Measurements from ENCODE around the gene SLC23A3.

SLC23A3 gene

GRCh38 chr2:219140722-219141121 is 29.1 kb downstream of the SLC23A3 start:
- Histone ChIP-seq H3K9ac (ENCODE audit: low read length) (no peak overlapping the region), H3K4me1 (ENCODE audit: control insufficient read depth, insufficient read depth, low read length) (no peaks in the 10 kb centered on the region), H3K4me3 (ENCODE audit: low read length) (no peak overlapping the region), H3K27me3 (ENCODE audit: control insufficient read depth, insufficient read depth, low read length) (no peaks in the 10 kb centered on the region), H3K36me3 (ENCODE audit: control insufficient read depth, insufficient read depth, low read length) (peaks cover 9% of the 10 kb centered on the region), H3K27ac (ENCODE audit: low read depth, low read length) (no peak overlapping the region)

GRCh38 chr2:219133976-219134375 is 35.9 kb downstream of the SLC23A3 start:
- no peak overlapping the region for H3K27ac ChIP-seq (ENCODE audit: low read depth, low read length)

GRCh38 chr2:219131744-219132143 is 38.1 kb downstream of the SLC23A3 start:
- Histone ChIP-seq H3K27ac (ENCODE audit: low read depth, low read length) (no peak overlapping the region), H3K27me3 (ENCODE audit: control insufficient read depth, insufficient read depth, low read length) (no peaks in the 10 kb centered on the region), H3K4me1 (ENCODE audit: control insufficient read depth, insufficient read depth, low read length) (no peaks in the 10 kb centered on the region), H3K4me3 (ENCODE audit: low read length) (no peak overlapping the region), H3K9ac (ENCODE audit: low read length) (no peak overlapping the region), H3K36me3 (ENCODE audit: control insufficient read depth, insufficient read depth, low read length) (peaks cover 2% of the 10 kb centered on the region)

More at GRCh38 chr2:219133976-219134375, 35.9 kb downstream of the SLC23A3 start:
- Histone ChIP-seq H3K36me3 (ENCODE audit: control insufficient read depth, insufficient read depth, low read length) (peaks cover 2% of the 10 kb centered on the region), H3K9ac (ENCODE audit: low read length) (no peak overlapping the region), H3K27me3 (ENCODE audit: control insufficient read depth, insufficient read depth, low read length) (no peaks in the 10 kb centered on the region), H3K4me1 (ENCODE audit: control insufficient read depth, insufficient read depth, low read length) (no peaks in the 10 kb centered on the region), H3K4me3 (ENCODE audit: low read length) (no peak overlapping the region)

- Histone ChIP-seq H3K36me3 (ENCODE audit: control insufficient read depth, insufficient read depth, low read length) (peaks cover 2% of the 10 kb centered on the region), H3K27ac (ENCODE audit: low read depth, low read length) (no peak overlapping the region), H3K4me3 (ENCODE audit: low read length) (no peak overlapping the region), H3K4me1 (ENCODE audit: control insufficient read depth, insufficient read depth, low read length) (no peaks in the 10 kb centered on the region), H3K9ac (ENCODE audit: low read length) (no peak overlapping the region), H3K27me3 (ENCODE audit: control insufficient read depth, insufficient read depth, low read length) (no peaks in the 10 kb centered on the region)
These were observed 38.5 kb downstream of the SLC23A3 start for GRCh38 chr2:219131327-219131726.

GRCh38 chr2:219129589-219129988 is 40.2 kb downstream of the SLC23A3 start:
- no peaks in the 10 kb centered on the region for H3K27me3 ChIP-seq (ENCODE audit: control insufficient read depth, insufficient read depth, low read length)
- H3K9ac ChIP-seq (ENCODE audit: low read length): no peak overlapping the region
- H3K36me3 ChIP-seq (ENCODE audit: control insufficient read depth, insufficient read depth, low read length): peaks cover 2% of the 10 kb centered on the region
- H3K4me3 ChIP-seq (ENCODE audit: low read length): no peak overlapping the region
- H3K4me1 ChIP-seq (ENCODE audit: control insufficient read depth, insufficient read depth, low read length): no peaks in the 10 kb centered on the region
- no peak overlapping the region for H3K27ac ChIP-seq (ENCODE audit: low read depth, low read length)

GRCh38 chr2:219128396-219128795 is 41.4 kb downstream of the SLC23A3 start:
- H3K9ac ChIP-seq (ENCODE audit: low read length): no peak overlapping the region
- no peaks in the 10 kb centered on the region for H3K27me3 ChIP-seq (ENCODE audit: control insufficient read depth, insufficient read depth, low read length)
- H3K4me1 ChIP-seq (ENCODE audit: control insufficient read depth, insufficient read depth, low read length): no peaks in the 10 kb centered on the region
- H3K27ac ChIP-seq (ENCODE audit: low read depth, low read length): no peak overlapping the region
- no peak overlapping the region for H3K4me3 ChIP-seq (ENCODE audit: low read length)
- H3K36me3 ChIP-seq (ENCODE audit: control insufficient read depth, insufficient read depth, low read length): peaks cover 2% of the 10 kb centered on the region

- H3K27ac ChIP-seq (ENCODE audit: low read depth, low read length): no peak overlapping the region
- H3K27me3 ChIP-seq (ENCODE audit: control insufficient read depth, insufficient read depth, low read length): no peaks in the 10 kb centered on the region
- H3K4me3 ChIP-seq (ENCODE audit: low read length): no peak overlapping the region
- peaks cover 2% of the 10 kb centered on the region for H3K36me3 ChIP-seq (ENCODE audit: control insufficient read depth, insufficient read depth, low read length)
- no peak overlapping the region for H3K9ac ChIP-seq (ENCODE audit: low read length)
- no peaks in the 10 kb centered on the region for H3K4me1 ChIP-seq (ENCODE audit: control insufficient read depth, insufficient read depth, low read length)
These were observed 42.7 kb downstream of the SLC23A3 start for GRCh38 chr2:219127037-219127635.

- H3K36me3 ChIP-seq (ENCODE audit: control insufficient read depth, insufficient read depth, low read length): peaks cover 2% of the 10 kb centered on the region
These were observed 43.3 kb downstream of the SLC23A3 start for GRCh38 chr2:219126555-219126954.

GRCh38 chr2:219125886-219126270 is 44.0 kb downstream of the SLC23A3 start:
- H3K9ac ChIP-seq (ENCODE audit: low read length): no peak overlapping the region
- no peaks in the 10 kb centered on the region for H3K4me1 ChIP-seq (ENCODE audit: control insufficient read depth, insufficient read depth, low read length)
- H3K27me3 ChIP-seq (ENCODE audit: control insufficient read depth, insufficient read depth, low read length): no peaks in the 10 kb centered on the region
- no peak overlapping the region for H3K4me3 ChIP-seq (ENCODE audit: low read length)
- H3K36me3 ChIP-seq (ENCODE audit: control insufficient read depth, insufficient read depth, low read length): peaks cover 2% of the 10 kb centered on the region
- no peak overlapping the region for H3K27ac ChIP-seq (ENCODE audit: low read depth, low read length)

More at GRCh38 chr2:219126555-219126954, 43.3 kb downstream of the SLC23A3 start:
- no peaks in the 10 kb centered on the region for H3K27me3 ChIP-seq (ENCODE audit: control insufficient read depth, insufficient read depth, low read length)
- no peak overlapping the region for H3K9ac ChIP-seq (ENCODE audit: low read length)
- H3K4me3 ChIP-seq (ENCODE audit: low read length): no peak overlapping the region
- no peaks in the 10 kb centered on the region for H3K4me1 ChIP-seq (ENCODE audit: control insufficient read depth, insufficient read depth, low read length)
- no peak overlapping the region for H3K27ac ChIP-seq (ENCODE audit: low read depth, low read length)

- no peaks in the 10 kb centered on the region for H3K27me3 ChIP-seq (ENCODE audit: control insufficient read depth, insufficient read depth, low read length)
- peaks cover 2% of the 10 kb centered on the region for H3K36me3 ChIP-seq (ENCODE audit: control insufficient read depth, insufficient read depth, low read length)
- H3K27ac ChIP-seq (ENCODE audit: low read depth, low read length): no peak overlapping the region
- H3K4me1 ChIP-seq (ENCODE audit: control insufficient read depth, insufficient read depth, low read length): no peaks in the 10 kb centered on the region
- H3K9ac ChIP-seq (ENCODE audit: low read length): no peak overlapping the region
- no peak overlapping the region for H3K4me3 ChIP-seq (ENCODE audit: low read length)
These were observed 44.5 kb downstream of the SLC23A3 start for GRCh38 chr2:219125225-219125885.

- Histone ChIP-seq H3K27ac (ENCODE audit: low read depth, low read length) (no peak overlapping the region), H3K36me3 (ENCODE audit: control insufficient read depth, insufficient read depth, low read length) (peaks cover under 1% of the 10 kb centered on the region), H3K9ac (ENCODE audit: low read length) (no peak overlapping the region), H3K4me3 (ENCODE audit: low read length) (peak overlapping the region; percentile 38), H3K4me1 (ENCODE audit: control insufficient read depth, insufficient read depth, low read length) (no peaks in the 10 kb centered on the region), H3K27me3 (ENCODE audit: control insufficient read depth, insufficient read depth, low read length) (no peaks in the 10 kb centered on the region)
These were observed 45.3 kb downstream of the SLC23A3 start for GRCh38 chr2:219124381-219125110.

- H3K27ac ChIP-seq (ENCODE audit: low read depth, low read length): no peak overlapping the region
- H3K36me3 ChIP-seq (ENCODE audit: control insufficient read depth, insufficient read depth, low read length): no peaks in the 10 kb centered on the region
- H3K4me1 ChIP-seq (ENCODE audit: control insufficient read depth, insufficient read depth, low read length): no peaks in the 10 kb centered on the region
These were observed 46.3 kb downstream of the SLC23A3 start for GRCh38 chr2:219123356-219124135.

More at GRCh38 chr2:219123356-219124135, 46.3 kb downstream of the SLC23A3 start:
- H3K9ac ChIP-seq (ENCODE audit: low read length): no peak overlapping the region
- no peak overlapping the region for H3K4me3 ChIP-seq (ENCODE audit: low read length)
- no peaks in the 10 kb centered on the region for H3K27me3 ChIP-seq (ENCODE audit: control insufficient read depth, insufficient read depth, low read length)

Data from rectal smooth muscle tissue (tissue), 1 donor.